Measurements from ENCODE around the gene CALY.

CALY gene

DNA sequence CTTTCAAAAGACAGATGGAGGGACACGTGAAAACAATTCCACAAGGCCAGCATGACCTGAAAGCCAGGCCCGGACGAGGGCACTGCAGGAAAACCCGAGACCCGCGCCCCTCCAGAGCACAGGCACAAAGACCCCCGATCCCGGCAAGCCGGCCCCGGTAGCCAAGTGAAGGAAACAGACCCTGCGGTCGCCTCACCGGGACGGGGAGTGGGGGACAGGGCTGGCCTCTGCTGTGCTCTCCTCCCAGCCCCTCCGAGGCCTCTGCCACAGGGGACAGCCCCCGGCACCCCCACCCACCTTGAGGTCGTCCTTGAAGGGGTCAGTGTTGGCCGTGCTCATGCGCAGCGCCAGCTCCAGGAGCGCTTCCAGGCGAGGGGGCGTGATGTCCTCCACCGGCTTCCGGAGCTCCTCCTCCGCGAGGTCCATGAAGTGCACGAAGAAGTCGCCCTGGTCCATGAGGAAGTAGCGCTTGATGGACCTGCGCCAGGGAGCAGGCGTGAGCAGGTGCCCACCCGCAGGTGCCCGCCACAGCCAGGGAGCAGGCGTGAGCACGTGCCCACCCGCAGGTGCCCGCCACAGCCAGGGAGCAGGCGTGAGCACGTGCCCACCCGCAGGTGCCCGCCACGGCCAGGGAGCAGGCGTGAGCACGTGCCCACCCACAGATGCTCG is 48.7 kb downstream of the CALY start:
- DNase-seq (ENCODE audit: low spot score), result no peak

DNA sequence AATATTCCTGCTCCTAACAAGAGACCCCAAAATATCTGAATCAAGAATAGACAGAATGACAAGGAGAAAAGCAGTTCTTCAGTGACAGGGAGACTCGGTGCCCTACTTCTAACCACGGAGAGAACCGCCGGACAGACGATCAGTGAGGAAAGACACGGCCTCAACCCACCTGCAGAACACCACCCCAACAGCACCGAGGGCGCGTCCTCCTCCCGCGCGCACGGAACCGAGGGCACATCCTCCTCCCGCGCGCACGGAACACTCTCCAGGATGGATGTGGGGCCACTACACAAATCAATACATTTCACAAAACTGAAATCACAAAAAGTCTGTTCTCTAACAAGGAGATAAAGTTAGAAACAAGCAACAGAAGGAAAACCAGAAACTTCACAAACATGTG is 50.3 kb downstream of the CALY start:
- DNase-seq (ENCODE audit: low spot score), result no peak

DNA sequence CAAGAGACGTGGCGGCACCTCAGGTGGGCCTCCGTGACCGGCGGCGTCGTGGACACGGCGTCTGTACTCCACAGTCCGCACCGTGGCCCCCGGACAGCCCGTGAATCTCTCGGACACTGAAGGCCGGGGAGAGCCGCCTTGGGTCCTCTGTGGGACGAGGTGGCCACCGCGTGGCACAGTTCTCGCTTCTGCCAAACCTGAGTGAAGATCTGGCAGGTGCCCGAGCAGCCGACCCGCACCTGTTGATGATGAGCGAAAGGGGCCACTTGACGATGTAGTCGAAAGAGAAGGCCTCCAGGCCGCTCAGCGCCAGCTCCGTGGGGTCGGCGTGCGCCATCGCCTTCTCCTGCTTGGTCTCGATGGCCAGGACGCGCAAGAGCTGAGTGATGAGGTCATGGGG is 51.5 kb downstream of the CALY start:
- DNase-seq (ENCODE audit: low spot score), result no peak

DNA sequence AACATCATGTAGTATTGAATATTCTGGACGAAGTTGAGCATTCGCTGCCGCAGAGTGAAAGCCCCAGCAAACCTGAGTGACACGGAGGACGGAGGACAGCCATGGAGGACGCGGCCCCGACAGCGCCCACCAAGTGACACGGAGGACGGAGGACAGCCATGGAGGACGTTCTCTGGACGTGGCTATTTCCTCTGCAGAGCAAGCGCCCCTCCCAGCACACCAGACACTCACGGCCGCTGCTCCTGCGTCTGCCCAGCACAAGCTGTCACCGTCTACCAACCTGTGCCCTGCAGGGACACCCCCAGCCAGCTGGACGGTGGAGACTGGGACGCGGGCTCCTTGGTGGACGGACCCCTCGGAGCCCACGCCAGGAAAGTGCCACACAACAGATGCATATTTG is 52.8 kb downstream of the CALY start:
- DNase-seq (ENCODE audit: low spot score), result no peak

DNA sequence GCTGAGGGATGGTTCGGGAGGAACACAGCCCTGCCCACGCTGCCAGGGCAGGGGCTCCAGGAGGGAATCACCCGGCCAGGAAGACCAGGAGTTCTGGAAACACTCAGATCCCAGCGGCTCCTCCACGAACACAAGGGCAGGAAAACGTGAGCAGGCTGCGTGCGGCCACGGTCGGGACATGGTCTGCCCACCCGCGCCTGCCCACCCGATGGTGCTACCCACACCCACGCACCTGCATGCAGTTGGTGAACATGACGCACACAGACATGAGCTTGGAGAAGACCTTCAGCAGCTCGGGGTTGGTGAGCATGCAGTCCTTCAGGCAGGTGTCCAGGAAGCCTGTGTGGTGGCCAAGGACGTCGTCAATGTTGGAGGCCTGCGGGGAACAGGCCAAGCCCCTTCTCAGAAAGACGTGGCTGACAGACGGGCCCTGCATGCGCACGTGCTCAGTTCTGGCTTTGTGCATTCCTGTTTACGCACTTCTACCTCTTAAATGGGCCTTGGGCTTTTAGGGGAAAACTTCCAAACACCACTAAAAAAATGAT is 53.8 kb downstream of the CALY start:
- DNase-seq (ENCODE audit: low spot score), result no peak

DNA sequence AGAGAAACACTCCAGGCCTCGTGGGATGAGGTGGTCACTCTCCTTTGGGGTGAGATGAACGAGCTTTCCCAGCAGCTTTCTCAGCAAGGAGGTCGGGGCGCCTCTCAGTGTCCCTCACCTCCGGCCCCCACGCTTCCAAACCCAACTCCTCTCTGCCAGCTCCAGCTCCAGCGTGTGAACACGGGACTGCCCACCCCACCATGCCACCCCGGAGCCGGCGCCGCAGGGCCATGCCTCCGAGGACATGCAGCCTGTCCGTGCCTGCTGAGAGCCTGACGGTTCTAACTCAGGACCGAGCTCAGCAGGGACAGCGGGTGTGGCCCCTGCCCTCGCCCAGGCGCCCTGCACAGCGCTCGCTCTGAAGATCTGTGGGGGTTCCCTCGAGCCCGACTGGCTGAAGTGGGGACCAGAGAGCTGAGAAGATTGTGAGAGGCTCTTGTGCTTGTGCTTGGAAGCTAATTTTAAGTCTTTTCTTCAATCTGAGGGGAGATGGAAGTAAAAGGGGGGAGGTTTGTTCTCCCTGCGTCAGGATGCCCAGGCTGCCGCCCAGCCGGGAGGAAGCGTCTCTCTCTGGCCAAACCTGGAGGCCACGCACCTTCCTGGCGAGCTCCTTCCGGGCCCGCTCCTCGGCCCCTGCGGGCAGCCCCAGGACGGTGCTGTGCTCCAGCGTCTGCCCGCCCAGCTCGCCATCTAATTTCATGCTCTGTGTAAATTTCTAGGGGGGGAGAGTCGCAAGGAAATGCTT is 54.9 kb downstream of the CALY start:
- no peak for DNase-seq (ENCODE audit: low spot score)

DNA sequence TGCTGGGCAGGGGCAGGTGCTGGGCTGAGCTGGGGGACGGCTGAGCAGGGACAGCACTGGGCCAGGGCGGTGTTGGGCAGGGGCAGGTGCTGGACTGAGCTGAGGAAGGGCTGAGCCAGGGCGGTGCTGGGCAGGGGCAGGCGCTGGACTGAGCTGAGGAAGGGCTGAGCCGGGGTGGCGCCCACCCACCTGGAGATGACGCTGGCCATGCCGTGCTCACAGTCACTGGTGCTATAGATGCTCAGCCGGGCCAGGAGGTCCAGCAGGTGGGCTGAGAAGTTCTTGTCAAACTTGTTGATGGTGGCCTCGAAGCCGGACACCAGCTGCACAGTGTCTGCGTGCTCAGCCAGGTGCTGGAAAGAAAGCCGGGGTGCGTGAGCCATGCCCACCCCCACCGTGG is 55.6 kb downstream of the CALY start:
- no peak for DNase-seq (ENCODE audit: low spot score)

DNA sequence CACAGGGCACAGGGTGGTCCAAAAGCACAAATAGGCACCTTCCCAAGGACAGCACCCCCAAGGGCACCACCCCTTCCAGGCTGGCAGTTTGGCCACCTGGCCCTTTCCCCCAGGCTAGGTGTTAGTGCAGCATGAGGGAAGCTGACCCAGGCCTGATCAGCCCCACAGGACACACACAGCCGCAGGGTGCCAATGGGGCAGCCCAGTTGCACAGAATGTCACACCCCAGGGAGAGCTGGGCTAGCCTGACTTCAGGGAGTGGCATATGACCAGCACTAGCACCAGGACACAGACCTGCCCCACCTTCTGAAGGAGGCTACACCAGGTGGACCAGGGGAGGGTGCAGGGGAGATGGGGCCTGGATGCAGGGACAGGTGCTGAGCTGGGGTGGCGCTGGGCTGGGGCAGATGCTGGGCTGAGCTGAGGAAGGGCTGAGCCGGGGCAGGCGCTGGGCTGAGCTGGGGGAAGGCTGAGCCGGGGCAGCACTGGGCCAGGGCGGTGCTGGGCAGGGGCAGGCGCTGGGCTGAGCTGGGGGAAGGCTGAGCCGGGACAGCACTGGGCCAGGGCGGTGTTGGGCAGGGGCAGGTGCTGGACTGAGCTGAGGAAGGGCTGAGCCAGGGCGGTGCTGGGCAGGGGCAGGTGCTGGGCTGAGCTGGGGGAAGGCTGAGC is 56.2 kb downstream of the CALY start:
- no peak for DNase-seq (ENCODE audit: low spot score)

DNA sequence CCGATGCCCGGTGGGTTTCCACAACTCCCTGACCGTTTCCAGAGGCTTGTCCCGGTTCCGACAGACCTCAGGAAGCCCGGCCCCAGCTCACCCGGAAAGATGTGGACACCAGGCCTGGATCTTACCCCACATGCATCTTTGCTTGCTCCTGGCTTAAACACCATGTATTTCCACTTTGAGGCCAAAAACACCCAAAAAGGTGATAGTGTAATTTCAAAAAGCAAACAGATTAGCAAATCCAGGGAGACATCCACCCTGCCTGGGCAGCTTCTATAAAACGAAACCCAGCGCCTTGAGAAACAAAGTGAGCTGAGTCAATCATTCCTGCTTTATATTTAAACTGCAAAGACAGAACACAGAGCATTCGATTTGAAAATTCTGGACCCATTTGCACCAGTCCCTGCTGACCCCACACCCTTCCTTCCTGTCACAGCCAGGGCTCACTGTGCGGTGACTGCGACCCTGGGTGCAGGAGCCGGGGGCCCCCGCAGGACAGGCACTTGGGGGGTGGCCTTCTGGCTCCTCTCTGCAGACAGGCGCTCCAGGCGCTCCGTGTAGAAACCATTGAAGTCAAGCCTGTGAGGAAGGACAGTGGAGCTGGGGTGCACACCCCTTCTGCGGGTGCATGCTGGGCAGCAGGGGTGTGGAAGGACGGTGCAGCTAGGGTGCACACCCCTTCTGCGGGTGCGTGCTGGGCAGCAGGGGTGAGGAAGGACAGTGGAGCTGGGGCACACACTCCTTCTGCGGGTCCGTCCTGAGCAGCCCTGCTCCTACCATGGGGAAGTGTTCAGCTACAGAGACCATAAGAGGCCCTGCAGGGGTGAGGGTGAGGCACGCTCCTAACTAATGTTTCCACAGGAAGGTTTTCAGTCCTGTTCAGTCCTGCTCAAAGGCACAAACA is 57.1 kb downstream of the CALY start:
- DNase-seq (ENCODE audit: low spot score), result no peak

DNA sequence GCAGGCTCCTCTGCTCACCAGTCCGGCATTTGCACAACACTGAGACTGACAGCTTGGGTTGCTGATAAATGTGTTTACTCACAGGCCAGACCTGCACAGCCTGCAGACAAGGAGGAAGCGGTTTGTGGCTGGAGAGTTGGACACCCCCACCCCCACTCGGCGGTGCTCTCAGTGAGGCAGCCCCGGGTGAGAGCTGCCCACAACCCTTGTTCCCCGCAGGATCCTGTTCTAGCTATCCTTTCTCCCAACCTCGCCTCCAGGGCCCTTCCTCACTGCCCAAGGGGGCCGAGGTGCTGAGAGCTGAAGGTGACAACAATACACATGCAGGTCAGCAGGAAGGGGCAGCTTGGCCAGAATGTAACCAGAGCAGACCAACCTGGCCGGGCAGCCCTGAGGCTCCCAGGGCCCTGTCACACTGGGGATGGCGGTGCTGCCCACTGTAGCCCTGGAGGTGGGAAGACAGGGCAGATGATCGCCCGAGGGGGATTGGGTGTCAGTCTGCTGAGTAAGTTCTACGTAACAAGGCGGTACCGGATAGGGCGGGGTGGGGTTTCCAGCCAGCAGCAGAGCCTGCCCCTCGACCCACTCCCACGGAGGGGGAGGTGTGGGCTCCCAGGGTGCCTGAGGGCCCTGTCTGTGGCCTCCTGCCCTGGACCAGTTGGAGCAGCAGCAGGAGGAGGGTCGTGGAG is 58.0 kb downstream of the CALY start:
- DNase-seq (ENCODE audit: low spot score), result no peak

DNA sequence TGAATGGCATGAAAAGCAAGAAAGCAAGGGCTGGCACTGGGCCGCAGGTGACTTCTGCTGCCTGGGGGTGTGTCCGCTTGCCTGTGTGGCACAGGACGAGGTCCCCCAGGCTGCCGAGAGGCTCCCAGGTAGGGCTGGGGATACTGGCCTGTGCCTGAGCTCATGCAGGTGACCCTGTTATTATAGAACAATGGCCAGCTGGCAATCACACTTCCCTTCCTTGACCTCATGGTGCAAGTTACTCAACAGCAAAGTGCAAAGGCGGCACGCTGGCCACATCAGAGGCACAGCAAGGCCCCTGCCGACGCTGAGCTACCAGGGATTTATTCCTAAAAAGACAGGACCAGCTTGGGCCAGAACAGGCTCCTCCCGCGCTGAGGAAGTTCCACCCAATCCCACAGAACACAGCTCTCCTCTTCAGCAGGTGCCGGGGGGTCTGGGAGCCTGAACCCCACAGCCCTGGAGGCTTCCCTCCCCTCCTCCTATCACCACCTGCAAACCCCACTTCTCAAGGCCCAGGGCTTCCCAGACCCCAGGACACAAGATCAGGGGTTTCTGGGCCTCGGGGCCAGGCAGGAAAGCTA is 58.6 kb downstream of the CALY start:
- DNase-seq (ENCODE audit: low spot score), result no peak

DNA sequence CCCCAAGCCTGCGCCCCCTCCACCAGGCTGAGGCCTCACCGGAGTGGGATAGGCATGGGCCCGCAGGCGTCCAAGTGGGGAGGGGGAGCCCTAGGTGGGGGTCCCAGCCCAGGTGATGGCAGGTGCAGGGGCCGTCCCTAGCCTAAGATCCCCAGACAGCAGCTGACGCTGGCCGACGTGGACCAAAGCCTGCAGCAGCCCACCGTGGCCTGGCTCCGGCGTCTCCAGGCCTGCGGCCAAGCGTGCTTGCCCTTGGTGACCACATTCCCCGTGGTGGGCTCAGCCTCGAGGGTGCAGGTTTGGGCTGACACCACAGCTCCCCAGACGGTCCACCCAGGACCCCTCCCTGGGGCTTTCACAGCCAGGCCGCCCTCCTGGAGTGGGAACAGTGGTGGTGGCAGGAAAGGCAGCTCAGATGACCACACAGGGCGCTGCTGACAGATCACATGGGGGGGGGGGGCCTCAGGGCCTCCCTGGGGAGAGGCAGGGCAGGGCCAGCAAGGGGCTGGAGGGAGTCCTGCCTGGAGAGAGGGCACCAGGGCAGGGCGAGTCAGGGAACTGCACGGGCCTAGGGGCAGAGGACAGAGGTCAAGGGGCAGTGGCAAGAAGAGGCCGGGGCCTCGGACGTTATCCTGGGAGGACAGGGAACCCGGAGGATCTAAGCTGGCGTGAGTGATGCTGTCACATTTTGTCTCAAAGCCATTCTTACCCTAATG is 59.3 kb downstream of the CALY start:
- no peak for DNase-seq (ENCODE audit: low spot score)

DNA sequence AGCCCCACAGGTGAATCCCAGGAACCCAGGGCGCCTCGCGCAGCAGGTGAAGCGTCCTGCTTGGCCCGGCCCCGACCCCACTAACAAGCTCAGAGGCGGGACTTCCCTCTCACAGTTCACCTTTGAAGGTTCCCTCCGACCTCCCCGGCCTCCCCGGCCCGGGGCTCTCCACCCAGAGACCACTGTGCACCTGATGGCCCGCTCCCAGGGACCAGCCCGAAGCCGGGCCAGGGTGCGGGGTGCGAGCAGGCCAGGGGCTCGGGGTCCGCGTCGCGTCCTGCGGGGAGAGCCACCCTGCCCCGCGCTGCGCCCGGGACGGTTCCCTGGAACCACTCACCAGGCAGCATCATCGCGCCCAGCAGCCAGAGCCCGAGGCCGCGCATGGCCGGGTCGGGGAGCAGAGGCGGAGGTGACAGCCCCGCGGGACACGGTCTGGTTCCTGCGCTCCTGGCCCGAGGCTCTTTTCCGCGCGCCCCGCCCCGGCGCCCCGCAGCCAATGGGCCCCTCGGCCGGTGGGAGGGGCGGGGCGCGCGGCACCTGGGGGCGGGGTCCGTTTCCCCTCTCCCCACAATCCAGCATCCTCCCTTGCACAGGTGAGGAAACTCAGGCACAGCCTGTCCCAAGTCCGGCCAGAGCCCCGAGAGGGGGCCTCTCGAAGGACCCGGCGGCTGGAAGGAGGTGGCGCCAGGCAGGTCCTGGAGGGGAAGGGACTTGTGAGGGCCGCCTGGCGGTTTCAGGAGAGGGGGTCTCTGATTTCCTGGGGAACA is 60.1 kb downstream of the CALY start, which contains the start of gene ADAM8:
ADAM8 (minus strand) TSS at position 434 of the 767 bp plus-strand sequence; CDS start at position 383, 51 bp downstream.
- no peak for DNase-seq (ENCODE audit: low spot score)

DNA sequence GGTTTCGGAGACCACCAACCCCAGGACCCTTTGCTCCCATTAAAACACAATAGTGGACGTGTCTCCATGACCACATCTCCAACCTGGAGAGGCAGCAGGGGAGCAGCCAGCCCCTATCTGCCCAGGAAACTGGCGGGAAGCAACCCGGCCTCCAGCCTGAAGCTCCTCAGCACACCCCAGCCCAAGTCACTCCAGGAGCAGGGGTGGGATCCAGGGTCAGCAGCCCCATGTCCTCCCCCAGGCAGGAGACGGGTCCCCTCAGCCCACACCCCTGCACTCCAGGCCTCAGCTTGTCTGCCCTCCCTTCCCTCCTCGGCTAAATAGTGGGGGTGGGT is 60.6 kb downstream of the CALY start:
- DNase-seq (ENCODE audit: low spot score), result no peak

DNA sequence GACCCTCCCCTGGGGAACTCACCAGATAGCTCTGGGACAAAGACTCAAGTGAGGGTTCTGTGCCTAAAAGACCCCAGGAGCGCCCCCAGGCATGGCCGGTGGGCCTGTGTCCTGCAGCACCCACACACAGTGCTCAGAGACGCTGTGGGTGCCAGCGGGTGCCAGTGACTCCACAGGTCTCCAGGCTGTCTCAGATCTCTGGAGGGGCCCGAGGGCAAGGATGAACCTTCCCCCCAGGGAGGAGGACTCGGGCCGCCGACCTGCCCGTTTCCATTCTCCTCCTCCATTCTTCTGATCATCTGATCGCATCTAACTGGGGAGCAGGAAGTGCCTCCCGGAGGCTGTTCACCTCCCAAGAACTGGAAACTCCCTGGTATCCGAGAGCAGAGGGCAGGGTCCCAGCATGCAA is 61.0 kb downstream of the CALY start:
- DNase-seq (ENCODE audit: low spot score), result no peak

DNA sequence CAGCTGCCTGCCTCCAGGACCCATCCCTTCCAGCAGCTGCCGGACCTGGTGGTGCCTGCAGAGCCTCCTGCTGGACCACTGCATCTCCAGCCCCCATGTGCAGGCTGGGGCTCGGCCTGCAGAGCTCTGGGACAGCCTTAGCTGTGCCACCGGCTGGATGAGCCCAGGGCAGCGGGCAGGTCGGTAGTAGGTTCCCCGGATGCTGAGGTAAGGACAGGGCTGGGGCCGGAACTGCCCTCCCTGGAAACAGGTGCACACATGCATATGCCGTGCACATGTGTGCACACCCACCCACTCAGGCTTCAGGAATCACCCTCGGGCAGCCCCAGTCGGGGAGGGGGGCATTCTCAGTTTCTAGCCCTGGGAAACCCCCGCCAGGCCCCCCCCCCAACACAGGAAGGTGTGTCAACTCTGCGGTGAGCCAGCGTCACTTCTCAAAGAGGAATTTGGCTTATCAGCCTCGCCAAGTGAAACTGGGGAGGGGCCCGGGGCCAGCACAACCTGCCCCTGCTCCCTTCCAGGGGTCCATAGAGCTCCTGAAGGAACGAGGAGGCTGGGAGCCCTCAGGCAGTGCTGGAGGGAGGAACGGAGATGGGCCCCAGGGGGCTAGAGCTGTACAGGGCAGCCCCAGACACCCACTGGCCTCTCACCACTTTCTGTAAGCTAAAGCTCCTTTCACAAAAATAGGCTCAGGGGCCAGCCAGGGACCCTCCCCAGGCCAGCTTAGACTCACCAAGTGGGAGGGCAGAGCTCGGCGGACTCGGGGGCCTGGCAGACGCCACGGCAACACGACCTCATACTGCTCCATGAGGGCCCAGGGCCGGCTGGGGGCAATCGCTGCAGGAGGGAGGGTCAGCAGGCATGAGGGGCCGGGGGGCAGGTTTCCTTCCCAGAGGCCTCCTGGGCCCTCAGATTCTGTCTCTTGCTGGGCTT is 61.7 kb downstream of the CALY start:
- DNase-seq (ENCODE audit: low spot score), result no peak
